Measurements from ENCODE around the gene AGBL4.
A peak's percentile ranks its signal among the peaks of the same experiment; 100 is the strongest.

AGBL4 gene

DNA sequence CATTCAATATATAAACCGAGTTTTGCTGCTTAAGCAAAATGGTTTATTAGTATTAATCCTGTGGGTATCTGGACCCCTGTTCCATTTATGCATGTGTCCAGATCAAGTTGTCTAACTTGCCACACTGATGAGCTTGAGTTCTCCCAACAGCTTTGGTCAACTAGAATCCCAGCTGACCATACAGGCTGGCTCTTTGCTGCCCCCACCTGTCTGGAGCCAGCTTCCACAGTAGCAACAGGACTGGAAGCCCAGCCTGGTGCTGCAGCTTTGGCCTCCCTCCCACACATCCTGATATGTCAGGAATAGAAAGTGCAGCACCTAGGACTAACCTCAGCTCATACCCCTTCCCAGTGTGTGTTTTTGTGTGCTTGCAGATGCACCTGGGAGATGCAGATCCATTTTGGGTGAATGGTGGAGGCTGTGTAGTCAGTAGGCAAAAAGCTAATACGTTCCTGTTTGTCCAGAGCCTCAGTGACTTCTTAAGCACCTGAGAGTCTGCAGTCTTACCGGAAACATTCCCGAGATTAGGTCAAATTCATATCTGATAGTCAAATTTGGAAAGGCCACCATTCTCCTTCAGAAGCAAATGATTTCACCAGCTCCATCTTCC, 1206.1 kb downstream of the AGBL4 start:
- DNase-seq, result peak; percentile 50

DNA sequence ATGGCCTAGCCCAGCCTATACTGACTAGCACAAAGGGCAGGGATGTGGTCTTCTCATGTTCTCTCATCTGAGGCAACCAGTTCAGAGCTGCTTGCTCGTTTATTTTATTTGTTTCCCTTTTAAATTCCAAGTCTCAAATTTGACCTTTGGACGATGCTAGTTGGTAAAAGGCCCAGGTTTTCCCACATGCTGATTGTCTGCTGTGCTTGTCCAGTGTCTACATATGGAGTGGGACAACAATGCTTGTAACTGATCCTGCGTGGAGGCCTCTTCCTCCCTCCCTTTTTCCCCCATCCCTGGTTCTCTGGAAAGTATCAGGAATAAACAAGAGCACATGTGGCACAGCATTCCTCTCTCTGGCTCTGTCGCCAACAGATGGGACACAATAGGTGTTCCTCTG, 1213.0 kb downstream of the AGBL4 start:
- DNase-seq, result no peak

DNA sequence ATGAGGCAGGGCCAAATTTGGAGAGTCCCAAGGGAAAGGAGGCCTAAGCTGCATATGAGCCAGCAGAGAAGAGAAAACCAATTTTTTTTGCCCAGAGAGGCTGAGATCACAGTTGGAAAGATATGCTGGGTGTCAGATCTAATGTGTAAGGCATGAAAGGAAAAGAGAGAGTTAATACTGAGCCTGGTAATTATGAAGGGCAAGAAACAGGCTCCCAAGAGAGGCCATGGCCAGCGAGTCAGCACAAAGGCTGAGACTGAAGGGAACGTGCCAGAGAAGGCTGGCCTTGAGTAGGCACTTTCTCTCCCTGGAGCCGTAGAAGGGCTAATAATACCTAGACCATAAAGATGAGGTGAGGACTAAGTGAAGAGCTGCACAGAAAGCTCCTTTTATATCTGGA, 1215.3 kb downstream of the AGBL4 start:
- DNase-seq, result no peak

DNA sequence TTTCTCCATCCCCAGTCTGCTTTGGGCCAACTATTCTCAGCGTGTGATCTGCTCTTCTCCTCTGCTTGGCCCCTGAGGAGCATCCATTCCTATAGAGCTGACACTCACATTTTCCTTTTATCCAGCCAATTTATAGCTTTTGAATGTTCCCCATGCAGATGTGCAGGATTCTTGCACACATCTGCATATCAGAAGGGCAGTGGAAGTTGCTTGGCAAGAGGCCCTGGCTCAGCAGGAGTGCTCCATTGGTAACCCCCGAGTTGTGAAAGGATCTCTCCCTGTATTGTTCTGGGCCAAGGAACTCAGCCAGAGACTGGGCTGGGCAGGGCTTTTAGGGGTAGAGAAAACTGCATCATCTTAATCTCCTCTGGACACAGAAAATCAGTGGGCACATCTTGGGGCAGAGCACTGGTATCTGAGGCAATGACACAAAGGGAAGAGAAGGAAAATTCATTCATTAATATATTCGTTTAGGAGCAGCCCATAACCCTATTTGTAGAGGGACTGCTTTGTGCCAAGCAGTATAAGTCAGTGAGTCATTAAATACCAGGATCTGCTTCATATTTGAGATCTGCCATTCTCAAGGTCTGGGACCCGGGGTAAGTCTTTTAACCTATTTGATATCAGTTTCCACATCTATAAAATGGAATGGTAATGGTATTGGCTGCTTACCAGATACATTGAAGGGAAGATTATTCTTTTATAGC, 1216.0 kb downstream of the AGBL4 start:
- DNase-seq, result no peak

DNA sequence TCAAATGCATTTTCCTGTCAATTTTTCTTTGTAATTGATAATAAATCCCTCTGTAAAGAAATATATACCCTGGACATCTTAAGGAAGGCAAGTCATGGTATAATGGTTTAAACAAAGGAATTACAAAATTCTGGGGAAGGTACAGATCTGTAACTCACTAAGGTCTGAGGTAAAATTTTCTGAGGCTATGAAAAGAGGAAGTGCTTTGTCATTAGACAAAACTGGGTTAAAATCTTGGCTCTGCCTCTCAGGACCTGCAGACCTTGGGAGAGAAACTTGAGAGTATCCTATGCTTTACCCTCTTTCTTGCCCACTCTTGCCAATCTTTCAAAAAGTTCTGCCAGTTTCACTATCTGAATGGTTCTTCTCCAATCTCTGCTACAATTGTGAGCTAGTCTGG, 1220.3 kb downstream of the AGBL4 start:
- DNase-seq, result no peak

DNA sequence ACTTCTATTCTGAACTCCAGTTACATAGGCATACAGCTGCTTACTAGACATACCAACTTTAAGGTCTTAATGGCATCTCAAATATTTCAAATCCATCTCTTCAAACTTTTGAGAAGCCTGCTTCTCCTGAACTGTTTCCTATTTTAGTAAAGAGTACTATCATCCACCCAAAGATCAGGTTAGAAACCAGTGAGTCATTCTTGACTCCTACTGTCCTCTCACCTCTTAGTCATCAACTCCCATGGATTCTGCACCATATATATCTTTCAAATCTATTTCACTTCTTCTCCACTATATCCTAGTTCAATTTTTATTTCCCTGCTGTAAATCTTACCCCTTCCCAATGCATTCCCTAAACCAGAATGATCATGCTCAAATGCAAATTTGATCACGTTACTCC, 1228.9 kb downstream of the AGBL4 start:
- DNase-seq, result peak; percentile 41

DNA sequence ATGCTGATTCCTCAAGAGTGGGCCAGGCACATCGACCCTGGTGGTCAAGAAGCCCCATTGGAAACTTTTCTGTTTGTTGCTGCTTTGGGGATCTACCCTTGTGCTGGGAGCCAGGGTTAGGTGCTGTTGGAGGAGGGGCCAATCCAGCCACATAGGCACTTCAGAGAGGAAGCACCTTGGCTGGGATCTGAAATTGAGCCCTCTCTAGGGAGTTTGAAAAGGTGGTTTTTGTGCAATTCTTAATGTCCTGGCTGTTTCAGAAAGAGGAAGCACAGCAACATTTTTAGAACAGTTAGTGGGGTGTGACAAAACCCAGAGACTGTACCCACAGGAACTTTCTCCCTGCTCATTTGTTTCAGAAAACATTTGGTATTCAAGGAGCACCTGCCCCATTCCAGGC, 1229.9 kb downstream of the AGBL4 start:
- no peak for DNase-seq

DNA sequence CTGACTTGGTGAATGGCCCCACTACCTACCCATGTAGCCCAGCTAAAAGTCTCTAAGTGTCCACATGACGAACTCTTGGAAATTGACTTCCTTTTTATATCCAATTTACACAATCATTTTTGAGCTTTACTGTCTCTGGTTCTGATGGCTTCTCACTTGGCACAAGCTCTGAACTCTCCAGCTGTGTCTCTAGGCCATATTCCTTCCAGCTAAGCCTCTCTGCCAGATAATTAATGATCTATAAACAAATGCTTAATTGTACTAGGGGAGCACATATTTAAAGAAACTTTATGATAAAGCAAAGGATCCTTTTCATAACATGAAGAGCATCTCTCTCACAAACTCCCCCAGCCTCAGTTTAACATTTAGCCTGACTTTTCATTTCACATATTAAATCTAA, 1230.8 kb downstream of the AGBL4 start:
- no peak for DNase-seq

DNA sequence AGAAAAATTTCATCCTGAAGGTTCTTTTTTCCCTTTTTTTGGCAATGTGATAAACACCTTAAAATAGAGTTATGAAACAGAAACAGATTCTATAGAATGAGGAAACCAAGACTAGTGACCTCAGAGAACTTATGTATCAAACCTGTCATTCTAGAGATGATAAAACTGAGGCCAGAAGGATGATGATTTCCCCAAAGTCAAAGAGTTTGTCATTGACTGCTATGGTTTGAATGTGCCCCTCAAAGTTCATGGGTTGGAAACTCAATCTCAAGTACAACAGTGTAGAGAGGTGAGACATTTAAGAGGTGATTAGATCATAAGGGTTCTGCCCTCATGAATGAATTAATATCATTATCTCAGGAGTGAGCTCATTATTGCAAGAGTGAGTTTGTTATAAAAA, 1233.4 kb downstream of the AGBL4 start:
- no peak for DNase-seq

DNA sequence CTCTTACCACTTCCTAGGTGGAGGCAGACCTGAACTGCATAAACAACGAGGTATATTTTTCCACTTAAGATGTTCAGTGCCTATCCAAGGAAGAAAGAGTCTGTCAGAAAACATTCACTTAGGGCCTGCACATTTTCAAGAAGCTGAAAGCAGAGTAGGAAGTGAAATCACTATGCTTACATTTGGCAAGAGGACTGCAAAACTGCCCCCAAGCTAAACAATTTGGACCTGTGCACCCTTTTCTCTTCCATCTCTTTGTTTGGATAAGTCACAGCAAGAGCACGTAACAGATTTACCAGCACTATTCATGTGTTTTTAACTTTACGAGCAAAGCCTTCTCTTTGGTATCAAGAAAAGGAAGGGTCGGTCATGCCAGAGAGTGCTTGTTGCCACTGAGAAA, 1233.9 kb downstream of the AGBL4 start:
- no peak for DNase-seq

DNA sequence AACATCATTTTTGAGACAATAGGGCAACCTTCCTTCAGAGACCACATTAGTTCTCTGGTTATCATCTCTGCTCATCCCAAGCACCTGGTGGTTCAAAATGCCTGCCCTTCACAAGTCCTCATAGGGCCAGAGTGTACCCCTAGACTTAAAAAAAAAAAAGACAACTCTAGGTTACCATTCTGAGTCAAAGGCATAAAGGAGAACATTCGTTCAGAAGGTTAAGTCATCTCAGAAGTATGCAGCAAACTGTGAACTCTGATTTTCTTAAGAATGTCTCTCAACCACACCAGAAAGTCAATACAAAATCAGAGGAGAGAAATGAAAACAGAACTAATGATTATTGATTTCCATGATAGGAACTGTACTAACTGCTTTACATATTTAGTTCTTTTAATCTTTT, 1237.9 kb downstream of the AGBL4 start:
- DNase-seq, result no peak

DNA sequence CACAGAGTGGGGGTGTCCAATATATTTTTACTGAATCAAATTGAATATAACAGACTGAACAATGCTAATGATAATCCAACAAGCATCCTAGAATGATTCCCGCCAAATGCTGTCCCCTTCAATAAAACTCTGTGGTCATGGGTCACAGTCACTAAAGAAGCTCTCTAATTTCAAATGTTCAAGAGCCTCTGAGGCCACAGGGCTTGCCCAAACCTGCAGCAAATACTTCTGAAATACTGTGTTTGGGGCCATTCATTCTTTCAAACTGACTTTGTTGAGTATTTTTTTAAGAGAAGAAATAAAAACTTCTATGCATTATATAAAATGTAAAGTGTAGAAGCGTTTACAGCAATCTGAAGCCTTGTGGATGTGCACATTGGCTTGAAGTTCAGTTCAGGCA, 1239.5 kb downstream of the AGBL4 start:
- DNase-seq, result no peak

DNA sequence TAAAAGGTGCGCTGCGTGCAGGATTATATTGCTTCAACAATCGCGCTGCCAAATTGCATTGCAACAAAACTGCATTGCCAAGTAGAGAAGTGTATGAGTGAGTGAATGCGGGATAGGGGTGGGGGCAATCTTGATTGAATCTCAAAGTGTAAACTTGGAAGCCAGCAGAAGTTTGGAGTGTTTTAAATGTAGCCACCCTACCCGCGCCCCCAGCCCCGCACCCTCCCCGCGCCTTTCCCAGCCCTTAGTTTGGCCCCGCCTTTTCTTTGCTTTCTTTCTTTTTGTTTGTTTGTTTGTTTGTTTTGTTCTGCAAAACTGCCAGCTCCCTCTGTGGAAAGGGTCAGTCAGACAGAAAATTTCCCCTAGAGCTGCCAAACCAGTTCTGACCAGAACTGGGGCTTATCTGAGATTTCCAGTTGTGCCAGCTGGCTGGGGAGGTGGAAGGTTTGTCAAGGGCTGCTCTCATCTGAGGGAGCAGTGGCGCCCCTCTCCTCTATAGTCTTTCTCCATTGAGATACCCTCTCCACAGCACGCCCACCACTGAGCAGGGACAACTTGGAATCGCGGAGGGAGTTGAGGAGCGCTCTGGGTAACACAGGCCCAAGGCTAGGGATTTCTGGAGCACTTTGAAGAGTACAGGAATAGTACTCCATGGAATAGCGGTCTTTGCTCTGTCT, 1246.4 kb downstream of the AGBL4 start:
- DNase-seq, result no peak

DNA sequence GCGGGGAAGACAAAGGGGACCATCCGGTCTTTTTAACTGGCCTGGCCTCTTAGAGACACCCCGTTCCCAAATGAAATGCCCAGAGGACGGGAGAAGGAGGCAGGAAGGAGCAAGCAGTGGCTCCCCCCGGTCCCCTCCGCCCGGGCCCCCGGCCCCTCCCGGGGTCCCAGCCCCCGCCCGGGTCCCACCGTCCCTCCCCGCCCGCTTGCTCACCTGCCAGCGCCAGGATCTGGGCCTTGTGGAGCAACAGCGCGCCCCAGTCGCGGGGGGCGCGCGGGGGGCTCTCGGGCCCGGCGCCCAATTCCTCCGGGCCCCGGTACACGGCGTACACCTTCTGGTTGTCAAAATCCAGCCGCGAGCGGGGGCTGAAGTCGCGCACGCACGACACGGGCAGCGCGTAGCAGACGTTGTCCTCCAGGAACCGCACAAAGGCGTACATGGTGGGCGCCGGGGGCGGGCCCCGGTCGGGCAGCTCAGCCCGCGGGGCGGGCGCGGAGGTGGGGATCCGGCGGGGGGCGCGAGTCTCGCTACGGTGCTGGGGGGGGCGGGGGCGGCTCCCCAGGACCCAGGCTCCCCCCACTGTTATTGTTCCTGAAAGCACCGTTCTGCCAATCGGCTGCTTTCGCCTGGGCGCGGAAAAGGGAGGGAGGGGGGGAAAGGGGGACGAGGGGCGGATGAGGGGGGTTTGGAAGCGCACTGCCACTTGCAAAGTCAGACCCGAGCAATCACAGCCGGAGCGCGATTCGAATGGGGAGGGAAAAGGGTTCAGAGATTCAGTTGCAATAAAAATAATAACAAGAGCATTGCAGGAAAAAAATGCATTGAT, 1247.1 kb downstream of the AGBL4 start, which contains the start of gene BEND5:
BEND5 (minus strand) TSS at position 499 of the 826 bp plus-strand sequence; CDS start at position 439, 60 bp downstream.
- DNase-seq, result peak; percentile 67

DNA sequence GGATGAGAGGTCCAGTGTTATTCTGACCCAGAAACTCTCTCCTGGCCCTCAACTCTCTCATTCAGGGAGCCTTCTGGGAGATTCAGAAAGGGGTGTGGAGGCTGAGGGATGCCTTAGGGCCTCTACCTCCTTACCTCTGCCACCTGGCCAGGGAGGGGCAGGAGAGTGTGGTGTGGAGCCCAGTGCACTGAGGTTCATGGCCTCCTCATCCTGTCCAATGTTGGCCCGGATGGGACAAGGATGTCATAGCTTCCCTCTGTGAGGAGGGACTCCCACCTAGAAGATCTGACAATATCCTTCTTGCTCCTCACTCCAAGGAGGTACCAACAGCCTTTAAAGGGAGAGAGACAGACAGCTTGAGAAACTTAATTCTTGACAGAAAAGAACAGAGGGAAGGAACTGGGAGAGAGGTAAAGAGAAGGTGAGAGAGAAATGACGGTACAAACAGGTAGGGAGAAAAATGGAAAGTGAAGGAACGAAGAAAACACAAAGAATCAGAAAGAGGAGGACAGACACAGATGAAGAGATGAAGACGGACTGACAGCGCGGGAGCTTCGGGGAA, 1247.8 kb downstream of the AGBL4 start:
- DNase-seq, result no peak

DNA sequence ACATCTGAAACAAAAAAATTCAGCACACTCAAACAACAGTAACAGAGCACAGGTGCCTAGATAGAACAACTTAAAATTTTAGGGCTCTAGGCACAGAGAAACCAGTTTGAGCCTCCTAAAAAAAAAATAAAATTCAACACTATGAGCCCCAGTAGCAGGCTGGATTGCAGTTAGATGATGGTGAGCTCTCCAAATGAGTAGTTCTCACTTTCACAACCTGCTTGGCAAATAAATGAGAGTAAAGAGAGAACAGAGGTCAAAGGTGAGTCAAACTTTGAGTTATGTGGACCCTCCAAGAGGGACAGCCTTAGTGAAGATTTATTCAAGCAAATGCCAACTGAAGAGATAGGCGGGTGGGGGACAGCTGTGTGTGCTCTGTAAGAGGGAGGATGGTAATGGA, 1250.6 kb downstream of the AGBL4 start:
- DNase-seq, result no peak

DNA sequence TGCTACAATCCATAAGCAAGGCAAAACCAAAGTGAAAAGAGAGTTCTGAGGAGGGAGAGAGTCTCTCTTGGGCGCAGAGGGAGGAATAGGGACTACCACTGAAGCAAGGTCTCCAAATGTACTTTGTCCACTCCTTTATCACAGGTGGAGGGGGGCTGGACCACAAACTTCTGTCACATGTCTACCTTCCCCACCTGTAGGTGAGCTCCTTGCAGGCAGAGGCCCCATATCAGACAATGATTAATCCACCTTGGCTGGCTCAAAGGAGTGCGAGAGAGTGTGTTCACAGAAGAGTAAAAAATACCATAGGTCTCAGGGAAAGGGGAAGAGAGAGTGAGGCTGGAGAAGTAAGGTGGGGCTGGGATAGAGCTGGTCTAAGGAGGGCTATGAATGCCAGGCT, 1251.5 kb downstream of the AGBL4 start:
- DNase-seq, result no peak

DNA sequence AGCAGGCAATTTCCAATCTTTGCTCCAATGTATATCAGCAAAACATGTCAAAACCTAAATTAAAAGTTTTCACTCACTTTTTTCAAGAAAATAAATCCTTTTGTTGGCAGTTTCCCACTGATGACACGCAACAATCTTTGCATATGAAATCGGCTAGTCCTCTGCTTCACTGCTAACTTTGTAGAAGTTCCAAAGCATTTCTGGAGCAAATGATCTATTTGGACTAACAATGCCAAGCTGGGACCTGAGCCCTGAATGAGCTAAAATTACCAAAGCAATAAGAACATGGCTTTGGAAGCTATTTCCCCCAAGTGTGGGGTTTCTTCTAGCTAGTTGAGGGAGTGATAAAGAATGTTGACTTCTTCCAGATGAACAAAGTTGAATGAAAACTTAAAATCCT, 1252.2 kb downstream of the AGBL4 start:
- DNase-seq, result no peak

DNA sequence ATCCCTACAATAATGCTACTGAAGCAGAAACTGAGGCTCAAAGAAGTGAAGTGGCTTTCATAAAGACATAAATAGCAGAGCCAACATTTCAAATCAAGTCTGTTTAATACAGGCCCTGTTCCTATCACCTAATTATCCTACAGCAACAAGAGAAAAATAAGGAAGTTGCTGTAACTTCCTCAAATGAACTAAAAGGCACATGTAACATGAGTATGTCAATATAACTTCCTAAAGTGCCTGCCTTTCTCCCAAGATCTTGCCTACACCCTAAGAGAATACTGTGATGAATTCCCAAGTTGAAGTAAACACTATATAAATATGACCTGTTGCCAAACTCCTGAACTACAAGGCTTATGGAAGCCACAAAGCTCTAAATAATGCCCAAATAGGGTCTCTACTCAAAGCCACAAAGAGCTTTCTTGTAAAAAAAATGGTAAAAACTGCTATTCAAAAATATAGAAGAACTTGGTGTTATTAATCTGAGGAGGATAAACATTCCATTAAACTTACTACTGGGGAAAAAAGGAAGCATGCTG, 1255.7 kb downstream of the AGBL4 start:
- DNase-seq, result peak; percentile 7

DNA sequence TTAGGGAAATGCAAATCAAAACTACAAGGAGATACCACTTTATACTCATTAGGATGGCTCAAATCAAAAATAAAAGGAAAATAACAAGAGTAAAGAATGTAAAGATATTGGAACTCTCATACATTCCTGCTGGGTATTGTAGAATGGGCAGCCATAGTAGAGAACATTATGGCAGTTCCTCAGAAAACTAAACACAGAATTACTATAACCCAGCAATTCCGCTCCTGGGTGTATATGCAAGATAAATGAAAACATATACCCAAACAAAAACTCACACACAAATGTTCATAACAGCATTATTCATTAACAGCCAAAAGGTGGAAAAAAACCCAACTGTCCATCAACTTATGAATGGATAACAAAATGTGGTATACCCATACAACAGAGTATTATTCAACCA, 1258.4 kb downstream of the AGBL4 start:
- DNase-seq, result no peak

DNA sequence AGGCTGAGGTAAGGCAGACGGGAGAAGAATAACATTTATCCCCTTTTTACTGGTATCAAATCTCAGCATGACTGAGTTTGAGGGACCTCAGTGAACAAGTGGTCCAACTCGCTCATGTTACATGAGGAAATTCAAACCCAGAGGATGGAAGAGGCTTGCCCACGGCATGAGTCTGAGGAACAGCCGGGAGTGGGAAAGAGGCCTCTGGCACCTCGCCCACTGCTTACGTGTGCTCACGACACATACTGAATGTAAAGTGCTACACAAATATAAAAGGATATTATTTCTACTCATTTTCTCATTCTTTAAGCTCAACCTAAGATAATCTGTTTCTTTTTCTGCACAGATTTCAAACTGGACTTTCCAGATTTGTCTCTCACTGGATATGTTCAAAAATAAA, 1261.8 kb downstream of the AGBL4 start:
- peak; percentile 43 for DNase-seq

DNA sequence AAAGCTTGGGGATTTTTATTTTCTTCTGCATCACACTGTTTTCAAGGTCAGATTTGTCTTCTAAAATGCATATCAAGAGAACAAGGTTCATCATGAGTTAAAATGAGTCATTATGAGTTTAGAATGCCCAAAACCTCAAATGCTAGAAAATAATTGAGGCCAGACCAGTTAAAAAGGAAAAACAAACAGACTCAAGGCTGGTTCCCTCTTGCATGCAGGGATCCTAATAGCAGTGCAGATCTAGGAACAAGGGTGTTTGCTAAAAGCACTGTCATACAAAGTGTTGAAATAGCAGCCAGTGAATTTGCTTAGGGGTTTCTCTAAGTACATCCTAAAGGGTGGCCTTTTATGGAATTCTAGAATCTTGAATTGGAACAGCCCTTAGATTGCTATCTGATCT, 1262.3 kb downstream of the AGBL4 start:
- peak; percentile 68 for DNase-seq

DNA sequence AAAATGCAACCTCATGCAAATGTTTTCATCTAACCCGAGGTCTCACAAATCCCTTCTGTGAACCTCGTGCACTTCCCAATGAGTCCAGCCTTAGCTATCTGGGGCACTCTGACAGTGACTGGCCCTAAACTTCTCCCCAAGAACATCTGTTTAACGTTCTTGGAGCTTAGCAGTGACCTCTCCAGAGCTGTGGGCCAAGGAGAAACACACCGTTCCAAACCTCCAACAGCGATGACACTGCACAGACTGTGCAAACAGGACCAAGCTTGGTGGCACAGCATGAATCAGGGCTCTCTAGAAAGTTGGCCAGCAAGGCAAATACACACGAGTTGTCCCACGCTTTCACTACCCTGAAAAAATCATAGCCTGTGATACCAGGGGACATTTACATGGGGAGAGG, 1262.9 kb downstream of the AGBL4 start:
- DNase-seq, result no peak
